ENCODE measurements around the gene ZNF862. TPM values are rescaled to one million over a fixed set of nuclear protein-coding genes. Genes with fewer than 3 reads are reported as not detected.

Gene ZNF862
- total RNA-seq, 1 donor from 2014 or later, result 22.6 TPM

GRCh38 chr7:149796287-149796860 is 41.8 kb upstream of the ZNF862 start:
- Mint-ChIP-seq H3K4me3 (ENCODE audit: unreplicated experiment) (no peak overlapping the region), H3K27ac (ENCODE audit: unreplicated experiment) (no peak overlapping the region), H3K9me3 (ENCODE audit: unreplicated experiment) (no peaks in the 10 kb centered on the region), H3K27me3 (ENCODE audit: unreplicated experiment) (peaks cover 12% of the 10 kb centered on the region), H3K36me3 (ENCODE audit: low read depth, unreplicated experiment) (peaks cover 7% of the 10 kb centered on the region), H3K4me1 (ENCODE audit: unreplicated experiment) (peaks cover 7% of the 10 kb centered on the region)
- no peak for DNase-seq (ENCODE audit: low spot score)
- TF ChIP-seq, protein P1, sequence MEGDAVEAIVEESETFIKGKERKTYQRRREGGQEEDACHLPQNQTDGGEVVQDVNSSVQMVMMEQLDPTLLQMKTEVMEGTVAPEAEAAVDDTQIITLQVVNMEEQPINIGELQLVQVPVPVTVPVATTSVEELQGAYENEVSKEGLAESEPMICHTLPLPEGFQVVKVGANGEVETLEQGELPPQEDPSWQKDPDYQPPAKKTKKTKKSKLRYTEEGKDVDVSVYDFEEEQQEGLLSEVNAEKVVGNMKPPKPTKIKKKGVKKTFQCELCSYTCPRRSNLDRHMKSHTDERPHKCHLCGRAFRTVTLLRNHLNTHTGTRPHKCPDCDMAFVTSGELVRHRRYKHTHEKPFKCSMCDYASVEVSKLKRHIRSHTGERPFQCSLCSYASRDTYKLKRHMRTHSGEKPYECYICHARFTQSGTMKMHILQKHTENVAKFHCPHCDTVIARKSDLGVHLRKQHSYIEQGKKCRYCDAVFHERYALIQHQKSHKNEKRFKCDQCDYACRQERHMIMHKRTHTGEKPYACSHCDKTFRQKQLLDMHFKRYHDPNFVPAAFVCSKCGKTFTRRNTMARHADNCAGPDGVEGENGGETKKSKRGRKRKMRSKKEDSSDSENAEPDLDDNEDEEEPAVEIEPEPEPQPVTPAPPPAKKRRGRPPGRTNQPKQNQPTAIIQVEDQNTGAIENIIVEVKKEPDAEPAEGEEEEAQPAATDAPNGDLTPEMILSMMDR (IDR thresholded peaks at IDR 0.05; ENCODE audit: unreplicated experiment), result no peak

DNA sequence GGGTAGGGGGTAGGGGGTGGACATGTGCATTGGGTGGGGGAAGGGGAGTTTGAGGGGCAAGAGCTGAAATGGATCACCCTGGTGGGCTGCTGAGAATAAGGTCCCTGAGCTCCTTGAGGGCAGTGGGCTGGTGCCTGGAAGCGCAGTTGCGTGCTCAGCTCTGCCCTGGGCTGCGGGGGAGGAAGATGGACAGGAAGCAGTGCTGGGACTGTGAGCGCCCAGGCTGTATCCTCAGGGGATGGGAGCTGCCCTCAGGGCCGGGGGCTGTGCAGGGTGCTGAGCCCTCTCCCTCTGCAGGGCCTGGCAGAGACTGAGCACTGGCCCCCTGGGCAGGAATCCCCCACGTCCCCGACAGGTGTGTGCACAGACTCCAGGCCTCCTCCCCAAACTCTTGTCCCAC is 40.4 kb upstream of the ZNF862 start:
- peaks cover 8% of the 10 kb centered on the region for H3K36me3 Mint-ChIP-seq (ENCODE audit: low read depth, unreplicated experiment)
- peaks cover 7% of the 10 kb centered on the region for H3K4me1 Mint-ChIP-seq (ENCODE audit: unreplicated experiment)
- H3K27ac Mint-ChIP-seq (ENCODE audit: unreplicated experiment), result no peak overlapping the region
- no peak overlapping the region for H3K4me3 Mint-ChIP-seq (ENCODE audit: unreplicated experiment)
- H3K9me3 Mint-ChIP-seq (ENCODE audit: unreplicated experiment), result no peaks in the 10 kb centered on the region
- DNase-seq (ENCODE audit: low spot score), result no peak
- H3K27me3 Mint-ChIP-seq (ENCODE audit: unreplicated experiment), result peaks cover 13% of the 10 kb centered on the region
- TF ChIP-seq, protein P1 (IDR thresholded peaks at IDR 0.05; ENCODE audit: unreplicated experiment), result no peak

- Mint-ChIP-seq H3K9me3 (ENCODE audit: unreplicated experiment) (no peaks in the 10 kb centered on the region), H3K36me3 (ENCODE audit: low read depth, unreplicated experiment) (peaks cover 8% of the 10 kb centered on the region), H3K4me3 (ENCODE audit: unreplicated experiment) (peak overlapping the region; percentile 31), H3K27ac (ENCODE audit: unreplicated experiment) (no peak overlapping the region), H3K27me3 (ENCODE audit: unreplicated experiment) (peaks cover 10% of the 10 kb centered on the region), H3K4me1 (ENCODE audit: unreplicated experiment) (no peaks in the 10 kb centered on the region)
- TF ChIP-seq, protein P1 (IDR thresholded peaks at IDR 0.05; ENCODE audit: unreplicated experiment), result peak; percentile 47
- peak; percentile 69 for DNase-seq (ENCODE audit: low spot score)
Observed at GRCh38 chr7:149799397-149800168, 38.6 kb upstream of the ZNF862 start.

DNA sequence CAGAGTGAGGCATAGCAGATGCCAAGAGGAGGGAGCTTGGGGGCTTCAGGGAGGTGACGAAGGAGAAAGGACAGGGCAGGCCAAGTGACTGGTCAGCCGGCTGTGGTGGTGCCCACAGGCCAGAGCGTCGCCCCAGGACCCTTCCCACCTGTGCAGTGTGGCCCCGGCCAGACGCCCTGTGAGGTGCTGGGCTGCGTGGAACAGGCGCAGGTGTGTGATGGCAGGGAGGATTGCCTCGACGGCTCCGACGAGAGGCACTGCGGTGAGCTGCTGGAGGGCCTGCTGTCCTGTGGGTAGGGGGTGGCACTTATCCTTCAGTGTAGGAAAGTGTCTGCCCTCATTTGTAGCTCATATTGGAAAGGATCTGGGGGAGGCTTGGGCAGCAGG is 38.0 kb upstream of the ZNF862 start:
- Mint-ChIP-seq H3K4me3 (ENCODE audit: unreplicated experiment) (no peak overlapping the region), H3K4me1 (ENCODE audit: unreplicated experiment) (no peaks in the 10 kb centered on the region), H3K27me3 (ENCODE audit: unreplicated experiment) (peaks cover 10% of the 10 kb centered on the region), H3K27ac (ENCODE audit: unreplicated experiment) (no peak overlapping the region), H3K36me3 (ENCODE audit: low read depth, unreplicated experiment) (peaks cover 8% of the 10 kb centered on the region), H3K9me3 (ENCODE audit: unreplicated experiment) (no peaks in the 10 kb centered on the region)
- TF ChIP-seq, protein P1 (IDR thresholded peaks at IDR 0.05; ENCODE audit: unreplicated experiment), result no peak
- no peak for DNase-seq (ENCODE audit: low spot score)

DNA sequence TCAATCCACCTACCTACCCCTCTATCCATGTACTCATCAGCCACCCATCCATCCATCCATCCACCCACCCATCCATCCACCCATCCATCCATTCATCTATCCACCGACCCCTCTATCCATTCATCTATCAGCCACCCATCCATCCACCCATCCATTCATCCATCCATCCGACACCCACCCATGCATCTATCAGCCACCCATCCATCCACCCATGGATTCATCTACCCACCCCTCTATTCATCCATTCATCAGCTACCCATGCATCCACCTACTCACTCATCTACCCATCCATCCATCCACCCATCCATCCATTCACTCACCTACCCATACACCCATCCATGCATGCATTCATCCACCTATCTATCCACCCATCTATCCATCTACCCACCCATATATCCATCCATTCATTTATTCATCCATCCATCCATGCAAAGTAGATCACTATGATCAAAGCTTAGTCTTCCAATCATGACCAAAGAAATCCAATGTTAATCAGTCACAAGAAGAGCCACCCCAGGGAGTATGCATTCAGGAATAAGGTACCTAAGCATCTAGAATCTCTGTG is 37.1 kb upstream of the ZNF862 start:
- peaks cover 8% of the 10 kb centered on the region for H3K36me3 Mint-ChIP-seq (ENCODE audit: low read depth, unreplicated experiment)
- no peak overlapping the region for H3K27ac Mint-ChIP-seq (ENCODE audit: unreplicated experiment)
- DNase-seq (ENCODE audit: low spot score), result no peak
- TF ChIP-seq, protein P1 (IDR thresholded peaks at IDR 0.05; ENCODE audit: unreplicated experiment), result no peak
- no peaks in the 10 kb centered on the region for H3K9me3 Mint-ChIP-seq (ENCODE audit: unreplicated experiment)
- H3K27me3 Mint-ChIP-seq (ENCODE audit: unreplicated experiment), result peaks cover 10% of the 10 kb centered on the region
- H3K4me3 Mint-ChIP-seq (ENCODE audit: unreplicated experiment), result no peak overlapping the region
- no peaks in the 10 kb centered on the region for H3K4me1 Mint-ChIP-seq (ENCODE audit: unreplicated experiment)
